Activated T-cell treated with anti-CD3 and anti-CD28 coated beads, Interleukin-2, amount 50 U/mL, for 48 hours (primary cell): ENCODE results near the gene FUS.
A peak's percentile ranks its signal among the peaks of the same experiment; 100 is the strongest.
"Not testable (repeated sequence)": the region's sequence is repeated elsewhere in the genome, so short reads cannot be mapped to it uniquely, and the experiment has no call there.

ENCODE experiments used
- DNase-seq, 2 experiments: peaks; one replicate each; pipeline ENCODE4 v3.0.0-alpha.2; 2020

The FUS gene

GRCh38 chr16:31144418-31144817, 35.5 kb upstream of the FUS start:
- not testable (repeated sequence) for DNase-seq

GRCh38 chr16:31145398-31145990, 34.4 kb upstream of the FUS start:
- DNase-seq, result no peak

GRCh38 chr16:31147574-31147973, 32.4 kb upstream of the FUS start:
- DNase-seq, result no peak

- DNase-seq, result peak in 1 of 2 experiments; percentile 28
Measured at GRCh38 chr16:31148281-31148728, 31.6 kb upstream of the FUS start.

- no peak for DNase-seq
Measured at GRCh38 chr16:31148896-31149295, 31.0 kb upstream of the FUS start.

- DNase-seq, result no peak
Measured at GRCh38 chr16:31149332-31149731, 30.6 kb upstream of the FUS start.

- DNase-seq, result no peak
Measured at GRCh38 chr16:31149894-31150890, 29.7 kb upstream of the FUS start, which contains the start of gene PRSS36. Gene PRSS36, minus strand, starts transcription at chr16:31150066. Its CDS starts 31 bp downstream, at chr16:31150035.

- not testable (repeated sequence) for DNase-seq
Measured at GRCh38 chr16:31150976-31151375, 29.0 kb upstream of the FUS start.

GRCh38 chr16:31157136-31157535, 22.8 kb upstream of the FUS start:
- no peak for DNase-seq

- DNase-seq, result no peak
Measured at GRCh38 chr16:31167315-31167714, 12.6 kb upstream of the FUS start.

- DNase-seq, result no peak
Measured at GRCh38 chr16:31168848-31169247, 11.1 kb upstream of the FUS start.

- not testable (repeated sequence) for DNase-seq
Measured at GRCh38 chr16:31170048-31170447, 9.9 kb upstream of the FUS start.

GRCh38 chr16:31177136-31177535, 2.8 kb upstream of the FUS start:
- peak; percentile 66 to 70 for DNase-seq

GRCh38 chr16:31179219-31179746, 656 bp upstream of the FUS start:
- DNase-seq, result no peak

GRCh38 chr16:31181102-31181830, 1.3 kb downstream of the FUS start:
- peak; percentile 62 to 64 for DNase-seq

- DNase-seq, result no peak
Measured at GRCh38 chr16:31182391-31182790, 2.5 kb downstream of the FUS start.

- DNase-seq, result no peak
Measured at GRCh38 chr16:31183432-31184428, 3.8 kb downstream of the FUS start.

GRCh38 chr16:31184888-31185287, 4.9 kb downstream of the FUS start:
- DNase-seq, result no peak

- DNase-seq, result no peak
Measured at GRCh38 chr16:31185339-31185738, 5.4 kb downstream of the FUS start.

GRCh38 chr16:31186176-31186575, 6.2 kb downstream of the FUS start:
- DNase-seq, result no peak

GRCh38 chr16:31186930-31187807, 7.2 kb downstream of the FUS start:
- DNase-seq, result no peak
